ENCODE data around the gene FAM124A. TPM values are rescaled to one million over a fixed set of nuclear protein-coding genes. Genes with fewer than 3 reads are reported as not detected.

FAM124A gene
- total and polyA plus RNA-seq, 2 experiments from 2014 or later, result not detected

- TF ChIP-seq EZH2phosphoT487 (IDR thresholded peaks at IDR 0.05; ENCODE audit: insufficient read depth, low read depth) (no peak), EZH2 (IDR thresholded peaks at IDR 0.05; ENCODE audit: insufficient read depth, poor library complexity, severe bottlenecking) (no peak)
- Histone ChIP-seq H3K27me3 (replicated peaks; ENCODE audit: insufficient read depth) (peaks cover 28% of the 10 kb centered on the region), H3K79me2 (ENCODE audit: insufficient read depth) (no peaks in the 10 kb centered on the region), H3K9ac (no peak overlapping the region), H4K20me1 (ENCODE audit: insufficient read depth) (no peaks in the 10 kb centered on the region), H3K4me2 (ENCODE audit: unreplicated experiment) (no peak overlapping the region), H3K9me2 (ENCODE audit: insufficient read depth) (no peaks in the 10 kb centered on the region), H3K27ac (no peak overlapping the region), H2AFZ (no peak overlapping the region), H3K4me1 (ENCODE audit: insufficient read depth) (peaks cover 2% of the 10 kb centered on the region; the same call in 1 of the 2 replicates), H3K4me3 (no peak overlapping the region), H3K36me3 (ENCODE audit: low read depth) (no peaks in the 10 kb centered on the region), H3F3A (ENCODE audit: insufficient read depth) (no peaks in the 10 kb centered on the region), H3K9me3 (ENCODE audit: low read depth) (no peaks in the 10 kb centered on the region)
- DNase-seq, result no peak
- 96% methylated on average over 2 of the region's 2 CpGs for WGBS, 2 experiments (ENCODE audit: low coverage in 1 of 2, low lambda C conversion rate in 2 of 2, missing lambda C conversion rate in 2 of 2)
- in situ Hi-C loops (cut with MboI), result no loop called here
Measured at GRCh38 chr13:51231456-51231855, 9.3 kb downstream of the FAM124A start.

- TF ChIP-seq EZH2phosphoT487 (IDR thresholded peaks at IDR 0.05; ENCODE audit: insufficient read depth, low read depth) (no peak), EZH2 (IDR thresholded peaks at IDR 0.05; ENCODE audit: insufficient read depth, poor library complexity, severe bottlenecking) (no peak)
- Histone ChIP-seq H3K9ac (no peak overlapping the region), H3K4me2 (ENCODE audit: unreplicated experiment) (no peak overlapping the region), H3K27ac (no peak overlapping the region), H4K20me1 (ENCODE audit: insufficient read depth) (no peaks in the 10 kb centered on the region), H2AFZ (no peak overlapping the region), H3K27me3 (replicated peaks; ENCODE audit: insufficient read depth) (peaks cover 24% of the 10 kb centered on the region), H3K36me3 (ENCODE audit: low read depth) (no peaks in the 10 kb centered on the region), H3F3A (ENCODE audit: insufficient read depth) (no peaks in the 10 kb centered on the region), H3K79me2 (ENCODE audit: insufficient read depth) (no peaks in the 10 kb centered on the region), H3K4me3 (no peak overlapping the region), H3K4me1 (ENCODE audit: insufficient read depth) (peaks cover 2% of the 10 kb centered on the region; the same call in 1 of the 2 replicates), H3K9me3 (ENCODE audit: low read depth) (no peaks in the 10 kb centered on the region), H3K9me2 (ENCODE audit: insufficient read depth) (no peaks in the 10 kb centered on the region)
- DNase-seq, result no peak
- in situ Hi-C loops (cut with MboI), result no loop called here
Measured at GRCh38 chr13:51232328-51232727, 10.1 kb downstream of the FAM124A start.

- TF ChIP-seq EZH2phosphoT487 (IDR thresholded peaks at IDR 0.05; ENCODE audit: insufficient read depth, low read depth) (no peak), EZH2 (IDR thresholded peaks at IDR 0.05; ENCODE audit: insufficient read depth, poor library complexity, severe bottlenecking) (no peak)
- Histone ChIP-seq H3K27ac (no peak overlapping the region), H3K9me2 (ENCODE audit: insufficient read depth) (no peaks in the 10 kb centered on the region), H3K4me2 (ENCODE audit: unreplicated experiment) (no peak overlapping the region), H3K4me1 (ENCODE audit: insufficient read depth) (peaks cover 2% of the 10 kb centered on the region; the same call in 1 of the 2 replicates), H3K9ac (no peak overlapping the region), H3K36me3 (ENCODE audit: low read depth) (no peaks in the 10 kb centered on the region), H3K79me2 (ENCODE audit: insufficient read depth) (no peaks in the 10 kb centered on the region), H4K20me1 (ENCODE audit: insufficient read depth) (no peaks in the 10 kb centered on the region), H3K4me3 (no peak overlapping the region), H2AFZ (no peak overlapping the region), H3K27me3 (replicated peaks; ENCODE audit: insufficient read depth) (peaks cover 20% of the 10 kb centered on the region), H3F3A (ENCODE audit: insufficient read depth) (no peaks in the 10 kb centered on the region), H3K9me3 (ENCODE audit: low read depth) (no peaks in the 10 kb centered on the region)
- 76 to 84% methylated on average over 9 of the region's 9 CpGs for WGBS, 2 experiments (ENCODE audit: low coverage in 1 of 2, low lambda C conversion rate in 2 of 2, missing lambda C conversion rate in 2 of 2)
- no peak for DNase-seq
- in situ Hi-C loops (cut with MboI), result no loop called here
Measured at GRCh38 chr13:51233117-51233826, 11.1 kb downstream of the FAM124A start.

GRCh38 chr13:51234676-51235075, 12.5 kb downstream of the FAM124A start:
- no peak for DNase-seq
- Histone ChIP-seq H3K9me2 (ENCODE audit: insufficient read depth) (no peaks in the 10 kb centered on the region), H3K36me3 (ENCODE audit: low read depth) (no peaks in the 10 kb centered on the region), H3K9ac (no peak overlapping the region), H3K4me1 (ENCODE audit: insufficient read depth) (peaks cover 2% of the 10 kb centered on the region; the same call in 1 of the 2 replicates), H3K27me3 (replicated peaks; ENCODE audit: insufficient read depth) (peaks cover 18% of the 10 kb centered on the region), H3K4me3 (no peak overlapping the region), H3K27ac (no peak overlapping the region), H3K79me2 (ENCODE audit: insufficient read depth) (no peaks in the 10 kb centered on the region), H3F3A (ENCODE audit: insufficient read depth) (no peaks in the 10 kb centered on the region), H4K20me1 (ENCODE audit: insufficient read depth) (no peaks in the 10 kb centered on the region), H3K9me3 (ENCODE audit: low read depth) (no peaks in the 10 kb centered on the region), H2AFZ (no peak overlapping the region), H3K4me2 (ENCODE audit: unreplicated experiment) (no peak overlapping the region)
- in situ Hi-C loops (cut with MboI), result no loop called here
- TF ChIP-seq EZH2 (IDR thresholded peaks at IDR 0.05; ENCODE audit: insufficient read depth, poor library complexity, severe bottlenecking), result no peak
- no peak for TF ChIP-seq EZH2phosphoT487 (IDR thresholded peaks at IDR 0.05; ENCODE audit: insufficient read depth, low read depth)
- 77 to 83% methylated on average over 10 of the region's 10 CpGs for WGBS, 2 experiments (ENCODE audit: low coverage in 1 of 2, low lambda C conversion rate in 2 of 2, missing lambda C conversion rate in 2 of 2)
